ENCODE results near the gene ARF1.

ARF1 gene

DNA sequence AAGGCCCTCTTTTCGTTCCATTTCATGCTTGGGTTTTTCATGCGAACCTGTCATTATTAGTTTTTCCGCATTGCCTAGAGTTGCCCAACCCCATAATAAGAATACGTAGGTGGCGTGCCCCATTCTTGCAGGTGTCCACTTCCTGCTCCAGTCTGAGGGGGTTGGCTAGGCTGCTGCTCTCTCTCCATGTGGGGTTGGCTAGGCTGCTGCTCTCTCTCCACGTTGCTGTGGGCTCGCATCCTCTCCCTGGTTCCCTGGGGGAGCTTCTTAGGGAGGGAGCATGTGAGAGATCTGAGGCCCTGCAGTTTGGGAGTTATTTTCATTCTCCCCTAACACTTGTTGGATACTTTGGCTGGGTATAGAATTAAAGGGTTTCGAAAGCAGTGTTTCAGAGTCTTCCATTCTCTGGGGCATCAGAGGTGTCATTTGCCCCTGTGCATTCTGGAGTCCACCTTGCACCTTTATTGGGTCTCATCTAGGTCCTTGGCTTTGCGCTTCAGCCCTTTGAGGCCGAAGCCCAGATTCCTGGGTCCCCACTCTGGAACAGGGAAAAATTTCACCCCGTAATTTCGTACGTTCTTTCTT lies 12.0 kb downstream of the ARF1 start:
- Histone ChIP-seq H3K79me2 (ENCODE audit: insufficient read depth, low read length) (peaks cover 80% of the 10 kb centered on the region), H3K4me2 (ENCODE audit: low read depth, low read length, poor library complexity, severe bottlenecking) (no peak overlapping the region), H3K36me3 (ENCODE audit: low read length) (peaks cover 37% of the 10 kb centered on the region), H3K9me3 (ENCODE audit: insufficient read depth, low read length) (peaks cover 20% of the 10 kb centered on the region; the same call in 1 of the 2 replicates), H4K20me1 (ENCODE audit: low read depth, low read length) (peaks cover 30% of the 10 kb centered on the region), H3K4me3 (ENCODE audit: insufficient read depth, low read length, poor library complexity, severe bottlenecking) (no peak overlapping the region), H2AFZ (ENCODE audit: low read depth, low read length, severe bottlenecking) (no peak overlapping the region), H3K27ac (ENCODE audit: low read depth, low read length) (no peak overlapping the region), H3K9ac (ENCODE audit: low read length) (no peak overlapping the region), H3F3A (ENCODE audit: insufficient read depth) (peaks cover 5% of the 10 kb centered on the region; the same call in 1 of the 2 replicates), H3K27me3 (ENCODE audit: low read length) (no peaks in the 10 kb centered on the region), H3K9me2 (replicated peaks; ENCODE audit: insufficient read depth, low read length) (no peaks in the 10 kb centered on the region)
- TF ChIP-seq EZH2phosphoT487 (conservative IDR thresholded peaks at IDR 0.05; ENCODE audit: low read length): no peak
- TF ChIP-seq, protein P1, sequence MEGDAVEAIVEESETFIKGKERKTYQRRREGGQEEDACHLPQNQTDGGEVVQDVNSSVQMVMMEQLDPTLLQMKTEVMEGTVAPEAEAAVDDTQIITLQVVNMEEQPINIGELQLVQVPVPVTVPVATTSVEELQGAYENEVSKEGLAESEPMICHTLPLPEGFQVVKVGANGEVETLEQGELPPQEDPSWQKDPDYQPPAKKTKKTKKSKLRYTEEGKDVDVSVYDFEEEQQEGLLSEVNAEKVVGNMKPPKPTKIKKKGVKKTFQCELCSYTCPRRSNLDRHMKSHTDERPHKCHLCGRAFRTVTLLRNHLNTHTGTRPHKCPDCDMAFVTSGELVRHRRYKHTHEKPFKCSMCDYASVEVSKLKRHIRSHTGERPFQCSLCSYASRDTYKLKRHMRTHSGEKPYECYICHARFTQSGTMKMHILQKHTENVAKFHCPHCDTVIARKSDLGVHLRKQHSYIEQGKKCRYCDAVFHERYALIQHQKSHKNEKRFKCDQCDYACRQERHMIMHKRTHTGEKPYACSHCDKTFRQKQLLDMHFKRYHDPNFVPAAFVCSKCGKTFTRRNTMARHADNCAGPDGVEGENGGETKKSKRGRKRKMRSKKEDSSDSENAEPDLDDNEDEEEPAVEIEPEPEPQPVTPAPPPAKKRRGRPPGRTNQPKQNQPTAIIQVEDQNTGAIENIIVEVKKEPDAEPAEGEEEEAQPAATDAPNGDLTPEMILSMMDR (IDR thresholded peaks at IDR 0.05; ENCODE audit: insufficient read depth, low read length, poor library complexity, severe bottlenecking): no peak

DNA sequence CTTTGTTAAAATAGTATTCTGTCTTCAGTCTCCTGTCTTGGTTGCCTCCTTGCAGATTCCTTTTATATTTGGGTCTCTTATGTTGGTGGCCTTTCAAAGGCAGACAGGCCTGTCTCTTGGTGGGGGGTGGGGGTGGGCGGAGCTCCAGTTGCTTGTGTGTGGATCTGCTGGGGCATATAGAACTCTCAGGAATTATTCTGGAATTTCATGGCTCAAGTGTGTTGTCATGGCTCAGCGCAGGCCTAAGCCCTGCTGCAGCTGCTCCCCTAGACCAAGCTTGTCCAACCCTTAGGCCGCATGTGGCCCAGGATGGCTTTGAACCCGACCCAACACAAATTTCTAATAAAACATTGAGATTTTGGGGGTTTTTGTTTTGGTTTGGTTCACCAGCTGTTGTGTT lies 12.7 kb downstream of the ARF1 start:
- Histone ChIP-seq H4K20me1 (ENCODE audit: low read depth, low read length) (peaks cover 29% of the 10 kb centered on the region), H3K9ac (ENCODE audit: low read length) (no peak overlapping the region), H3K36me3 (ENCODE audit: low read length) (peaks cover 37% of the 10 kb centered on the region), H3K9me3 (ENCODE audit: insufficient read depth, low read length) (peaks cover 20% of the 10 kb centered on the region; the same call in 1 of the 2 replicates), H3F3A (ENCODE audit: insufficient read depth) (peaks cover 5% of the 10 kb centered on the region; the same call in 1 of the 2 replicates), H3K4me2 (ENCODE audit: low read depth, low read length, poor library complexity, severe bottlenecking) (no peak overlapping the region), H3K9me2 (replicated peaks; ENCODE audit: insufficient read depth, low read length) (no peaks in the 10 kb centered on the region), H3K27ac (ENCODE audit: low read depth, low read length) (no peak overlapping the region), H2AFZ (ENCODE audit: low read depth, low read length, severe bottlenecking) (no peak overlapping the region), H3K79me2 (ENCODE audit: insufficient read depth, low read length) (peaks cover 74% of the 10 kb centered on the region), H3K4me3 (ENCODE audit: insufficient read depth, low read length, poor library complexity, severe bottlenecking) (no peak overlapping the region), H3K27me3 (ENCODE audit: low read length) (no peaks in the 10 kb centered on the region)
- TF ChIP-seq EZH2phosphoT487 (conservative IDR thresholded peaks at IDR 0.05; ENCODE audit: low read length): no peak
- TF ChIP-seq, protein P1 (IDR thresholded peaks at IDR 0.05; ENCODE audit: insufficient read depth, low read length, poor library complexity, severe bottlenecking): no peak

DNA sequence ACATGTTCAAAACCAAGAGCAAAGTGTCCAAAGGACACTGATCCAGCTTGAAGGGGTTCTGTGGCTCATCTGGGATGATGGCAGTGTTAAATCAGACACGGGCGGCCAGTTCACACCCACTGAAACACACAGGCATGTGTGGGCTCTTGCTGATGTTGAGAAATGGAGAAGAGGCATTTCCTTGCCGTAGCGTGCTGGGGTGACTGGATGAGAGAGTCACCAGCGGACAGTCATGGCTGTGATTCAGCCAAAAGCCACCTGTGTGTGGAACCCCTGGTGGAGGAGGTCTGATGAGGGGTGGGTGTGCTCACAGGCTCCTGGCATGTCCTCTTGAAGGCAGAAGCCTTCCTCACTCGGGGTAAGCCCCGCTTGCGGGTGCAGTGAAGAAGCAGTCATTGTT lies 13.4 kb downstream of the ARF1 start:
- Histone ChIP-seq H4K20me1 (ENCODE audit: low read depth, low read length) (peaks cover 21% of the 10 kb centered on the region), H3K27me3 (ENCODE audit: low read length) (no peaks in the 10 kb centered on the region), H3F3A (ENCODE audit: insufficient read depth) (peaks cover 9% of the 10 kb centered on the region; the same call in 1 of the 2 replicates)

More for the DNA sequence above, 13.4 kb downstream of the ARF1 start:
- Histone ChIP-seq H3K27ac (ENCODE audit: low read depth, low read length) (no peak overlapping the region), H3K9me2 (replicated peaks; ENCODE audit: insufficient read depth, low read length) (no peaks in the 10 kb centered on the region), H3K9ac (ENCODE audit: low read length) (no peak overlapping the region), H3K9me3 (ENCODE audit: insufficient read depth, low read length) (peaks cover 20% of the 10 kb centered on the region; the same call in 1 of the 2 replicates), H3K36me3 (ENCODE audit: low read length) (peaks cover 34% of the 10 kb centered on the region), H3K4me2 (ENCODE audit: low read depth, low read length, poor library complexity, severe bottlenecking) (no peak overlapping the region), H3K79me2 (ENCODE audit: insufficient read depth, low read length) (peaks cover 66% of the 10 kb centered on the region), H3K4me3 (ENCODE audit: insufficient read depth, low read length, poor library complexity, severe bottlenecking) (no peak overlapping the region), H2AFZ (ENCODE audit: low read depth, low read length, severe bottlenecking) (no peak overlapping the region)
- no peak for TF ChIP-seq EZH2phosphoT487 (conservative IDR thresholded peaks at IDR 0.05; ENCODE audit: low read length)
- TF ChIP-seq, protein P1 (IDR thresholded peaks at IDR 0.05; ENCODE audit: insufficient read depth, low read length, poor library complexity, severe bottlenecking): no peak

Data from SU-DHL-6 (cell line).